GM23248 (cell line): ENCODE results near the gene ITPRID2.

Experiments
- EZH2 ChIP-seq: fragments of 200-600 bp; sonication (generic); IDR thresholded peaks from 2 replicates; pipeline ENCODE4 v1.6.1; 2018; ENCODE audit warnings: antibody characterized with exemption, mild to moderate bottlenecking; ENCODE audit not compliant: insufficient read depth, poor library complexity, severe bottlenecking
- EZH2phosphoT487 ChIP-seq: fragments of 200-600 bp; sonication (generic); IDR thresholded peaks from 2 replicates; pipeline ENCODE4 v1.6.1; 2018; ENCODE audit warnings: antibody characterized with exemption, moderate library complexity, mild to moderate bottlenecking, low read depth; ENCODE audit not compliant: insufficient read depth

GRCh38 chr2:181844551-181845290 lies 46.8 kb upstream of the ITPRID2 start:
- TF ChIP-seq EZH2phosphoT487 = no peak
- no peak for TF ChIP-seq EZH2
